A549 (cell line): Measurements from ENCODE around the gene MYO9A. TPM values are rescaled to one million over a fixed set of nuclear protein-coding genes. Genes with fewer than 3 reads are reported as not detected.

Source experiments
- ATAC-seq, 2 experiments: fragments of 200-7000 bp in 1 of 2; fragments of >200 bp in 1 of 2; cut with Nextera tagmentation in 1 of 2; cut with Tn5 transposase in 1 of 2; 3 replicates each; pipeline versions ENCODE4 v1.8.0 to v1.9.1; 2018 to 2020; ENCODE audit warnings: mild to moderate bottlenecking in 1 of 2, moderate library complexity in 1 of 2
- CTCF ChIA-PET: fragments of 300-600 bp; sonication (Branson Sonifier 250); formaldehyde crosslinking; extraction: SDS; loops from one replicate; lab custom pipeline; 2021; ENCODE audit warnings: antibody characterized with exemption, inconsistent platforms; lab: Yijun Ruan, JAX
- POLR2A ChIA-PET: fragments of 350-600 bp; formaldehyde crosslinking; extraction: SDS; loops from one replicate; lab custom pipeline; 2021; ENCODE audit warnings: antibody characterized with exemption, inconsistent platforms; lab: Yijun Ruan, JAX
- DNase-seq, 2 experiments: peaks; one replicate each; pipeline versions ENCODE4 v3.0.0 to v3.0.0-alpha.2; 2011 to 2016; ENCODE audit warnings: low read depth in 1 of 2, low spot score in 1 of 2
- FAIRE-seq: peaks from 2 replicates; lab custom pipeline; 2011; peaks lifted over from hg19 to GRCh38; lab: Jason Lieb, UNC
- H3K27ac ChIP-seq, 2 experiments: fragments of >200 bp; sonication (Bioruptor Twin); formaldehyde crosslinking; 3 replicates each; pipeline ENCODE4 v1.5.1; 2016 to 2017
- H3K4me1 ChIP-seq: fragments of >200 bp; sonication (Bioruptor Twin); formaldehyde crosslinking; 3 replicates; pipeline ENCODE4 v1.6.1; 2016
- H3K4me2 ChIP-seq: fragments of >200 bp; sonication (Bioruptor Twin); formaldehyde crosslinking; 3 replicates; pipeline ENCODE4 v1.6.1; 2016
- H3K4me3 ChIP-seq: fragments of >200 bp; sonication (Bioruptor Twin); formaldehyde crosslinking; 3 replicates; pipeline ENCODE4 v1.5.1; 2016
- H3K9me3 ChIP-seq: fragments of >200 bp; sonication (Bioruptor Twin); formaldehyde crosslinking; 3 replicates; pipeline ENCODE4 v1.6.1; 2016
- ATOH8 ChIP-seq: fragments of 250-450 bp; sonication (Bioruptor Pico); IDR thresholded peaks from 2 replicates; pipeline ENCODE4 v1.5.0; 2020; ENCODE audit warnings: low read depth, mild to moderate bottlenecking, moderate library complexity
- BCL3 ChIP-seq: fragments of >200 bp; sonication (Bioruptor Twin); formaldehyde crosslinking; IDR thresholded peaks from 3 replicates; pipeline ENCODE4 v1.6.1; 2016
- CEBPB ChIP-seq, 2 experiments: fragments of >200 bp in 1 of 2; sonication (Bioruptor Twin) in 1 of 2; formaldehyde crosslinking in 1 of 2; IDR thresholded peaks; 2 replicates each; pipeline ENCODE4 v1.6.1; 2012 to 2016
- CHD4 ChIP-seq: fragments of 200-600 bp; sonication (generic); IDR thresholded peaks from 2 replicates; pipeline ENCODE4 v1.6.1; 2016; ENCODE audit warnings: antibody characterized with exemption, mild to moderate bottlenecking, borderline replicate concordance
- E2F6 ChIP-seq: IDR thresholded peaks from 2 replicates; pipeline ENCODE4 v1.6.1; 2012; ENCODE audit warnings: low read depth, borderline replicate concordance
- EHMT2 ChIP-seq: fragments of 200-600 bp; sonication (generic); IDR thresholded peaks from 2 replicates; pipeline ENCODE4 v1.6.1; 2016; ENCODE audit warnings: antibody characterized with exemption, low read depth, mild to moderate bottlenecking, moderate library complexity
- ELK1 ChIP-seq: fragments of 150-350 bp; IDR thresholded peaks from 2 replicates; pipeline ENCODE4 v1.6.1; 2014; ENCODE audit warnings: low read depth, mild to moderate bottlenecking, low read length
- ESRRA ChIP-seq: fragments of 150-350 bp; IDR thresholded peaks from 2 replicates; pipeline ENCODE4 v1.6.1; 2014; ENCODE audit warnings: mild to moderate bottlenecking, low read length, borderline replicate concordance
- HMGXB4 ChIP-seq: fragments of 250-450 bp; sonication (Bioruptor Pico); IDR thresholded peaks from 2 replicates; pipeline ENCODE4 v1.5.0; 2021; ENCODE audit warnings: mild to moderate bottlenecking, moderate library complexity, borderline replicate concordance
- HOXB13 ChIP-seq: fragments of 250-450 bp; sonication (Bioruptor Pico); IDR thresholded peaks from 2 replicates; pipeline ENCODE4 v1.5.0; 2020; ENCODE audit warnings: low read depth, mild to moderate bottlenecking, moderate library complexity
- HOXB5 ChIP-seq: fragments of 250-450 bp; sonication (Bioruptor Pico); IDR thresholded peaks from 2 replicates; pipeline ENCODE4 v1.5.0; 2020; ENCODE audit warnings: mild to moderate bottlenecking, moderate library complexity
- MAX ChIP-seq: IDR thresholded peaks from 2 replicates; pipeline ENCODE4 v1.6.1; 2012
- NFE2L2 ChIP-seq: fragments of 150-350 bp; conservative IDR thresholded peaks from 2 replicates; pipeline ENCODE4 v1.6.1; 2014; ENCODE audit warnings: low read length
- NR3C1 ChIP-seq: fragments of >200 bp; sonication (Bioruptor Twin); formaldehyde crosslinking; IDR thresholded peaks from 3 replicates; pipeline ENCODE4 v1.6.1; 2017
- POLR2A ChIP-seq: IDR thresholded peaks from 2 replicates; pipeline ENCODE4 v1.6.1; 2012; ENCODE audit warnings: mild to moderate bottlenecking, low read length
- POLR2AphosphoS2 ChIP-seq: conservative IDR thresholded peaks from 2 replicates; pipeline ENCODE4 v1.6.1; 2012; ENCODE audit warnings: low read length, improper control_type of control experiment, inconsistent platforms
- REST ChIP-seq: fragments of 200-600 bp; sonication (generic); IDR thresholded peaks from 2 replicates; pipeline ENCODE4 v1.6.1; 2016; ENCODE audit warnings: antibody characterized with exemption, mild to moderate bottlenecking, moderate library complexity
- RNF2 ChIP-seq: fragments of 200-600 bp; sonication (generic); IDR thresholded peaks from 2 replicates; pipeline ENCODE4 v1.6.1; 2016; ENCODE audit warnings: low read depth, mild to moderate bottlenecking, antibody characterized with exemption, moderate library complexity, borderline replicate concordance
- ZFP36 ChIP-seq: fragments of 450-650 bp; IDR thresholded peaks from 2 replicates; pipeline ENCODE4 v1.6.1; 2014; ENCODE audit warnings: borderline replicate concordance; ENCODE audit not compliant: partially characterized antibody
- WGBS: methylation state at CpG from one replicate; pipeline ENCODE4 v1.1.6; 2017; ENCODE audit errors: missing lambda C conversion rate; 5-methylcytosine and 5-hydroxymethylcytosine counted together
- polyA plus RNA-seq, 4 experiments: library from polyadenylated mRNA; depleted of rRNA in 3 of 4; stranded (reverse); fragments of >200 nt; fragmentation: RNase III in 1 of 4; extraction: RNeasy Plus Mini Kit Qiagen cat#74134 plus additional on column Dnase treatment in 1 of 4; gene quantifications; 2 replicates in 3 of 4; 3 replicates in 1 of 4; pipeline ENCODE4 v1.2.3, GENCODE V29; 2011 to 2017

Gene MYO9A
- polyA plus RNA-seq, 2 of the 4 experiments (the other 2 are of a cell fraction) = 5.9 to 21.9 TPM

- no peaks in the 10 kb centered on the region for H3K4me1 ChIP-seq
- ChIA-PET POLR2A (no interaction called here), CTCF (no interaction called here)
- ATAC-seq = no peak
- DNase-seq = no peak
- H3K4me3 ChIP-seq = no peak overlapping the region
- no peak overlapping the region for H3K27ac ChIP-seq
- no peak overlapping the region for H3K4me2 ChIP-seq
- no peak for TF ChIP-seq CHD4
- TF ChIP-seq ELK1 = no peak
- TF ChIP-seq ZFP36 = no peak
- TF ChIP-seq EHMT2 = no peak
- TF ChIP-seq MAX = no peak
- TF ChIP-seq HOXB5 (CRISPR knock-in tag) = no peak
- no peak for TF ChIP-seq RNF2
- TF ChIP-seq POLR2AphosphoS2 = no peak
- no peak for TF ChIP-seq ATOH8 (CRISPR knock-in tag)
- TF ChIP-seq REST = no peak
- TF ChIP-seq ESRRA = no peak
- no peak for TF ChIP-seq HOXB13 (CRISPR knock-in tag)
- TF ChIP-seq E2F6 = no peak
- no peak for TF ChIP-seq HMGXB4 (CRISPR knock-in tag)
- no peak for TF ChIP-seq NR3C1
- TF ChIP-seq NFE2L2 = no peak
- no peak for TF ChIP-seq BCL3
- no peak for TF ChIP-seq POLR2A
- TF ChIP-seq CEBPB (IDR thresholded peaks at IDR 0.05) = no peak
- peaks cover 59% of the 10 kb centered on the region for H3K9me3 ChIP-seq
- 75% methylated on average over 3 of the region's 3 CpGs for WGBS
- FAIRE-seq = no peak
These were observed 294.1 kb downstream of the MYO9A start for GRCh38 chr15:71823801-71824200.
